ENCODE measurements around the gene SULT1C2. TPM values are rescaled to one million over a fixed set of nuclear protein-coding genes. Genes with fewer than 3 reads are reported as not detected.

SULT1C2 gene
- total and polyA plus RNA-seq, 4 donors, result 0.07 to 8.9 (median 0.62) TPM

DNA sequence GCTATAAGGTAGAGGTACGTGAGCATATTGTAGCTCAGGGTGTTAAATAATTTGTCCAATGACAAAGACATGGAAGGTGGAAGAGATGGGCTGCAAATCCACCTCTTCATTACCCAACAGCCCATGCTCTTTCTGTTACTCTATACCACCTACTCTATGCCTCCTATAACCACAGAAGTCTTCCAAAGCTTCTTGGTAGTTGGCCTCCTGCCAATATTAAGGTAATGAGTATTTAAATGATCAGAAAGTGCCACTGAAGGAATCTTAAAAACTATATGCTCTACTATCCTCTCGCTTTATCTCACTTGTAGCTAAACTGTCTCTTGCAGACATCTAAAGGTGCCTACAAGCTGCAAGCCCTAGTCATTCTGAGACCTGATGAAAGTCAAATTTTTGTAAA, 41.1 kb downstream of the SULT1C2 start:
- Histone ChIP-seq H3K27ac (ENCODE audit: low read depth in 1 of 2, low read length in 2 of 2) (no peak overlapping the region), H3K9me3 (ENCODE audit: control insufficient read depth in 4 of 4, low read length in 3 of 4) (no peaks in the 10 kb centered on the region), H3K36me3 (ENCODE audit: control insufficient read depth in 4 of 4, insufficient read depth in 3 of 4, low read depth in 1 of 4, low read length in 3 of 4) (no peaks in the 10 kb centered on the region), H3K4me3 (ENCODE audit: low read depth in 1 of 3, low read length in 3 of 3) (no peak overlapping the region), H3K27me3 (ENCODE audit: control insufficient read depth in 4 of 4, insufficient read depth in 4 of 4, low read length in 3 of 4) (no peaks in the 10 kb centered on the region), H3K9ac (ENCODE audit: low read depth in 1 of 2, low read length in 2 of 2) (no peak overlapping the region), H3K4me1 (ENCODE audit: control insufficient read depth in 4 of 4, insufficient read depth in 4 of 4, low read length in 3 of 4) (no peaks in the 10 kb centered on the region)
- 95% methylated on average over 2 of the region's 2 CpGs for WGBS
- TF ChIP-seq, protein P1, sequence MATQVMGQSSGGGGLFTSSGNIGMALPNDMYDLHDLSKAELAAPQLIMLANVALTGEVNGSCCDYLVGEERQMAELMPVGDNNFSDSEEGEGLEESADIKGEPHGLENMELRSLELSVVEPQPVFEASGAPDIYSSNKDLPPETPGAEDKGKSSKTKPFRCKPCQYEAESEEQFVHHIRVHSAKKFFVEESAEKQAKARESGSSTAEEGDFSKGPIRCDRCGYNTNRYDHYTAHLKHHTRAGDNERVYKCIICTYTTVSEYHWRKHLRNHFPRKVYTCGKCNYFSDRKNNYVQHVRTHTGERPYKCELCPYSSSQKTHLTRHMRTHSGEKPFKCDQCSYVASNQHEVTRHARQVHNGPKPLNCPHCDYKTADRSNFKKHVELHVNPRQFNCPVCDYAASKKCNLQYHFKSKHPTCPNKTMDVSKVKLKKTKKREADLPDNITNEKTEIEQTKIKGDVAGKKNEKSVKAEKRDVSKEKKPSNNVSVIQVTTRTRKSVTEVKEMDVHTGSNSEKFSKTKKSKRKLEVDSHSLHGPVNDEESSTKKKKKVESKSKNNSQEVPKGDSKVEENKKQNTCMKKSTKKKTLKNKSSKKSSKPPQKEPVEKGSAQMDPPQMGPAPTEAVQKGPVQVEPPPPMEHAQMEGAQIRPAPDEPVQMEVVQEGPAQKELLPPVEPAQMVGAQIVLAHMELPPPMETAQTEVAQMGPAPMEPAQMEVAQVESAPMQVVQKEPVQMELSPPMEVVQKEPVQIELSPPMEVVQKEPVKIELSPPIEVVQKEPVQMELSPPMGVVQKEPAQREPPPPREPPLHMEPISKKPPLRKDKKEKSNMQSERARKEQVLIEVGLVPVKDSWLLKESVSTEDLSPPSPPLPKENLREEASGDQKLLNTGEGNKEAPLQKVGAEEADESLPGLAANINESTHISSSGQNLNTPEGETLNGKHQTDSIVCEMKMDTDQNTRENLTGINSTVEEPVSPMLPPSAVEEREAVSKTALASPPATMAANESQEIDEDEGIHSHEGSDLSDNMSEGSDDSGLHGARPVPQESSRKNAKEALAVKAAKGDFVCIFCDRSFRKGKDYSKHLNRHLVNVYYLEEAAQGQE (IDR thresholded peaks at IDR 0.05), result no peak
- no peak for TF ChIP-seq NR2F2 (IDR thresholded peaks at IDR 0.05)
- no peak for TF ChIP-seq JUND (IDR thresholded peaks at IDR 0.05)
- TF ChIP-seq TAF1 (conservative IDR thresholded peaks at IDR 0.05), result no peak
- TF ChIP-seq, protein P2, sequence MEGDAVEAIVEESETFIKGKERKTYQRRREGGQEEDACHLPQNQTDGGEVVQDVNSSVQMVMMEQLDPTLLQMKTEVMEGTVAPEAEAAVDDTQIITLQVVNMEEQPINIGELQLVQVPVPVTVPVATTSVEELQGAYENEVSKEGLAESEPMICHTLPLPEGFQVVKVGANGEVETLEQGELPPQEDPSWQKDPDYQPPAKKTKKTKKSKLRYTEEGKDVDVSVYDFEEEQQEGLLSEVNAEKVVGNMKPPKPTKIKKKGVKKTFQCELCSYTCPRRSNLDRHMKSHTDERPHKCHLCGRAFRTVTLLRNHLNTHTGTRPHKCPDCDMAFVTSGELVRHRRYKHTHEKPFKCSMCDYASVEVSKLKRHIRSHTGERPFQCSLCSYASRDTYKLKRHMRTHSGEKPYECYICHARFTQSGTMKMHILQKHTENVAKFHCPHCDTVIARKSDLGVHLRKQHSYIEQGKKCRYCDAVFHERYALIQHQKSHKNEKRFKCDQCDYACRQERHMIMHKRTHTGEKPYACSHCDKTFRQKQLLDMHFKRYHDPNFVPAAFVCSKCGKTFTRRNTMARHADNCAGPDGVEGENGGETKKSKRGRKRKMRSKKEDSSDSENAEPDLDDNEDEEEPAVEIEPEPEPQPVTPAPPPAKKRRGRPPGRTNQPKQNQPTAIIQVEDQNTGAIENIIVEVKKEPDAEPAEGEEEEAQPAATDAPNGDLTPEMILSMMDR (IDR thresholded peaks at IDR 0.05; ENCODE audit: low read depth, low read length, missing input control), result no peak
- TF ChIP-seq, protein P3, sequence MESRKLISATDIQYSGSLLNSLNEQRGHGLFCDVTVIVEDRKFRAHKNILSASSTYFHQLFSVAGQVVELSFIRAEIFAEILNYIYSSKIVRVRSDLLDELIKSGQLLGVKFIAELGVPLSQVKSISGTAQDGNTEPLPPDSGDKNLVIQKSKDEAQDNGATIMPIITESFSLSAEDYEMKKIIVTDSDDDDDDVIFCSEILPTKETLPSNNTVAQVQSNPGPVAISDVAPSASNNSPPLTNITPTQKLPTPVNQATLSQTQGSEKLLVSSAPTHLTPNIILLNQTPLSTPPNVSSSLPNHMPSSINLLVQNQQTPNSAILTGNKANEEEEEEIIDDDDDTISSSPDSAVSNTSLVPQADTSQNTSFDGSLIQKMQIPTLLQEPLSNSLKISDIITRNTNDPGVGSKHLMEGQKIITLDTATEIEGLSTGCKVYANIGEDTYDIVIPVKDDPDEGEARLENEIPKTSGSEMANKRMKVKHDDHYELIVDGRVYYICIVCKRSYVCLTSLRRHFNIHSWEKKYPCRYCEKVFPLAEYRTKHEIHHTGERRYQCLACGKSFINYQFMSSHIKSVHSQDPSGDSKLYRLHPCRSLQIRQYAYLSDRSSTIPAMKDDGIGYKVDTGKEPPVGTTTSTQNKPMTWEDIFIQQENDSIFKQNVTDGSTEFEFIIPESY (IDR thresholded peaks at IDR 0.05), result no peak
- no peak for TF ChIP-seq YY1 (IDR thresholded peaks at IDR 0.05)
- no peak for TF ChIP-seq GABPA (IDR thresholded peaks at IDR 0.05 in 1 of 2, conservative IDR thresholded peaks at IDR 0.05 in 1 of 2)
- TF ChIP-seq, protein P4, sequence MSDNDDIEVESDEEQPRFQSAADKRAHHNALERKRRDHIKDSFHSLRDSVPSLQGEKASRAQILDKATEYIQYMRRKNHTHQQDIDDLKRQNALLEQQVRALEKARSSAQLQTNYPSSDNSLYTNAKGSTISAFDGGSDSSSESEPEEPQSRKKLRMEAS (IDR thresholded peaks at IDR 0.05), result no peak
- TF ChIP-seq HNF4A (conservative IDR thresholded peaks at IDR 0.05), result no peak
- no peak for TF ChIP-seq SP1 (IDR thresholded peaks at IDR 0.05)
- TF ChIP-seq FOXA2 (IDR thresholded peaks at IDR 0.05), result no peak
- no peak for TF ChIP-seq FOXA1 (IDR thresholded peaks at IDR 0.05)
- TF ChIP-seq RXRA (IDR thresholded peaks at IDR 0.05), result no peak
- no peak for TF ChIP-seq EGR1 (IDR thresholded peaks at IDR 0.05; ENCODE audit: low read depth in 2 of 2)
- TF ChIP-seq RAD21 (IDR thresholded peaks at IDR 0.05), result no peak
- TF ChIP-seq HNF4G (IDR thresholded peaks at IDR 0.05), result no peak
- no peak for DNase-seq (ENCODE audit: low spot score)

DNA sequence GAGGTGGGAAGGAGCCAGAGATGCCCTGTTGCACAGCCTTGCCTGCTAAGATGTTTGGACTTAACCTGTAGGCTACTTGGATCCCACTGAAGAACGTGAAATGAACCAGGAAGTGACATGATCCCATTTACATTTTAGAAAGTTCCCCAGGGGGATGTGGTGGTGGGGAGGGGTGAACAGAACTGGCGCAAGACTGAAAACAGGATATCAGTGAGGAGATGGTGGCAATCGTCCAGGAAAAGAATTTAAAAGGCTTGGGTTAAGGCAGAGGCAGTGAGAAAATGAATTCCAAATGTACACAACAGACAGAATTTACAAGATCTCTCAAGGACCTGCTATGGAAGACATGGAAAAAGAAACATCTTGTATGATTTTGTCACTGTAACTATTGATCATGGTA, 42.3 kb downstream of the SULT1C2 start:
- Histone ChIP-seq H3K9ac (ENCODE audit: low read depth in 1 of 2, low read length in 2 of 2) (no peak overlapping the region), H3K4me1 (ENCODE audit: control insufficient read depth in 4 of 4, insufficient read depth in 4 of 4, low read length in 3 of 4) (no peaks in the 10 kb centered on the region), H3K9me3 (ENCODE audit: control insufficient read depth in 4 of 4, low read length in 3 of 4) (no peaks in the 10 kb centered on the region), H3K4me3 (ENCODE audit: low read depth in 1 of 3, low read length in 3 of 3) (no peak overlapping the region), H3K27ac (ENCODE audit: low read depth in 1 of 2, low read length in 2 of 2) (no peak overlapping the region), H3K27me3 (ENCODE audit: control insufficient read depth in 4 of 4, insufficient read depth in 4 of 4, low read length in 3 of 4) (no peaks in the 10 kb centered on the region), H3K36me3 (ENCODE audit: control insufficient read depth in 4 of 4, insufficient read depth in 3 of 4, low read depth in 1 of 4, low read length in 3 of 4) (no peaks in the 10 kb centered on the region)
- TF ChIP-seq RAD21 (IDR thresholded peaks at IDR 0.05) (no peak), FOXA2 (IDR thresholded peaks at IDR 0.05) (no peak), JUND (IDR thresholded peaks at IDR 0.05) (no peak), EGR1 (IDR thresholded peaks at IDR 0.05; ENCODE audit: low read depth in 2 of 2) (no peak), YY1 (IDR thresholded peaks at IDR 0.05) (no peak), NR2F2 (IDR thresholded peaks at IDR 0.05) (no peak), FOXA1 (IDR thresholded peaks at IDR 0.05) (no peak), HNF4A (conservative IDR thresholded peaks at IDR 0.05) (no peak), TAF1 (conservative IDR thresholded peaks at IDR 0.05) (no peak), GABPA (IDR thresholded peaks at IDR 0.05 in 1 of 2, conservative IDR thresholded peaks at IDR 0.05 in 1 of 2) (no peak), RXRA (IDR thresholded peaks at IDR 0.05) (no peak), SP1 (IDR thresholded peaks at IDR 0.05) (no peak), HNF4G (IDR thresholded peaks at IDR 0.05) (no peak)
- TF ChIP-seq, protein P4 (IDR thresholded peaks at IDR 0.05), result no peak
- TF ChIP-seq, protein P2 (IDR thresholded peaks at IDR 0.05; ENCODE audit: low read depth, low read length, missing input control), result no peak
- TF ChIP-seq, protein P5, sequence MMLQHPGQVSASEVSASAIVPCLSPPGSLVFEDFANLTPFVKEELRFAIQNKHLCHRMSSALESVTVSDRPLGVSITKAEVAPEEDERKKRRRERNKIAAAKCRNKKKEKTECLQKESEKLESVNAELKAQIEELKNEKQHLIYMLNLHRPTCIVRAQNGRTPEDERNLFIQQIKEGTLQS (IDR thresholded peaks at IDR 0.05), result no peak
- TF ChIP-seq, protein P3 (IDR thresholded peaks at IDR 0.05), result no peak
- WGBS, result 60% methylated on average over 3 of the region's 3 CpGs
- no peak for DNase-seq (ENCODE audit: low spot score)
